SK-N-MC (cell line): ENCODE results near the gene COQ3.

Experiments used
- EZH2 ChIP-seq: fragments of 200-600 bp; sonication (generic); IDR thresholded peaks from one replicate; pipeline ENCODE4 v1.6.1; 2017; ENCODE audit warnings: antibody characterized with exemption
- FOXP2 ChIP-seq: optimal IDR thresholded peaks from 2 replicates; pipeline ENCODE3; 2011; ENCODE audit warnings: mild to moderate bottlenecking, moderate library complexity; ENCODE audit not compliant: insufficient read depth; ENCODE audit errors: extremely low read length, control extremely low read depth

- TF ChIP-seq EZH2 (no peak), FOXP2 (no peak)
Measured at GRCh38 chr6:99402448-99402847, 8.5 kb upstream of the COQ3 start.
